GM21360 (cell line): ENCODE results near the gene STXBP6.

Experiments used
- ATAC-seq: cut with Tn5 transposase; IDR thresholded peaks from one replicate; pipeline ENCODE4 v1.9.1; 2021; ENCODE audit warnings: mild to moderate bottlenecking, moderate library complexity; ENCODE audit not compliant: unreplicated experiment

Gene STXBP6

DNA sequence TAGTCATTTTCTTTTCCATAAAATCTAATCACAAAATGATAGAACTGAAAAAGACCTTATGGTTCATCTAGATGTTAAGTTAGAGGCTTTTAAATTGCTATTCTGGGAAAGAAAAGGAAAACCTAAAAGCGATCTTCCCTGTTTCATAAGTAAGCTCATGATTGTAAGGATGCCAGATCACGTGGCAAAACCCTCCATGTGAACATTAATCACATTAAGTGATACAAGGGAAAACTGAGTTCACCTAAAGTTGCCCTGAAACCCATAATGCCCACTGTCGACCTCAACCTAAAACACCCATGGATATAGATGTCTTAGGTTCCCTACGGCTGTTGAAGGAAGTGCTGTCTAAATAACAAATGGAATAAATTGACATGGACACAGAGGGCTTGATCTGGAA lies 3.0 kb upstream of the STXBP6 start:
- ATAC-seq = no peak

DNA sequence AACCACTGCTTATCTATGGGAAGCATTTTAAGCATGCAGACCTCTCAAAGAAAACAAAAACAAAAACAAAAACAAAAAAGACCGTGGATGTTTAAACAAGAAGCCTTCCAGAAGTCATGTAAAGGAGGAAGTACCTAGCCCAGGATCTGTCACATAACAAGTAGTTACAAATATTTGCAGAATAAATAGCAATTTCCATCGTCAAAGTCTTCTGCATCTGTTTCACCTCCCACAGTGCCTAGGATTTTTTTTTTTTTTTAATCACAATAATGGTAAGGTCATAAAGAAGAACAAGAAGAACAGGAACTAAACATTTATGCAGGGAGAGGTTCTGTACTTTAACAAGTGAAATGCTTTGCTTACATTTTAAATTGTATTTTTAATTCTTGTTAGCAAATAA lies 2.4 kb upstream of the STXBP6 start:
- ATAC-seq = no peak

- no peak for ATAC-seq
These were observed 563 bp upstream of the STXBP6 start for GRCh38 chr14:25050269-25051150.

GRCh38 chr14:25049093-25049567 lies 817 bp downstream of the STXBP6 start:
- no peak for ATAC-seq

DNA sequence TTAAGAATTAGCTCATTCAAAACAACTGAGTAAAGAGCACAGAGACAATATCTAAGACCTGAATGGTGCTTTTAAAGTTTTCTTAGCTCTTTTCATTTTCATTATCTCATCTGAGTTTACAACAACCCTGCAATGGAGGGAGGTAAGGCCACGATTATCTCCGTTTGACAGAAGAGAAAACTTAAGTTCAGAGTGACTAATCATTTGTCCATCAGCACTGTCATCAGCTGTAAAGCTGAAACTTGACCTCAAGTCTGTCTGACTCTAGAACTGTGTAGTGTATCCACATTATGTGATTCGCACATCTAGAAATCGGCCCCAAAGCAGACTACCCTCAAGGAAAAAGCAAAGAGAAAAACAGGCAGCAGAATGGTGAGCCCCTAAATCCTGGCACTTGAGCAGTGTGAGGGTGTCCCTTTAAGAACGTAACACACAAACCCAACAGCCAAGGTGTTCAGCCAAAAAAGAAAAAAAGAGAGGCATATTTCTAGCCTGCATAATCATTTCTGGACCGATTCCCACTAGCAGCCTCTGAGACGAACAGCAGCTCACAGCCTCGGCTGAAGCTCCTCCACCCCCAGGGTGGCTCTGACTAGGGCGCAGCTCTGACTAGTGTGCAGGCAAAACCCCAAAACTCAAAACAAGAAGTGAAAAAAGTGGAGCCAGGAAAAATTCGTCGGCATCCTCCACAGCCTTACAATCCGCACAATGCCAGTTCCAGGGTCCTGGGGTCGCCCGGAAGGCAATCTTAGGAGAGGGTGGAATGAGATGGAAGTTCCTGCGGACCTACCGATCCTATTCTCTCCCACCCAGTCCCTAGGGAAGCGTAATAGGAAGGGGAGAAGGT lies 1.6 kb downstream of the STXBP6 start:
- ATAC-seq = no peak

DNA sequence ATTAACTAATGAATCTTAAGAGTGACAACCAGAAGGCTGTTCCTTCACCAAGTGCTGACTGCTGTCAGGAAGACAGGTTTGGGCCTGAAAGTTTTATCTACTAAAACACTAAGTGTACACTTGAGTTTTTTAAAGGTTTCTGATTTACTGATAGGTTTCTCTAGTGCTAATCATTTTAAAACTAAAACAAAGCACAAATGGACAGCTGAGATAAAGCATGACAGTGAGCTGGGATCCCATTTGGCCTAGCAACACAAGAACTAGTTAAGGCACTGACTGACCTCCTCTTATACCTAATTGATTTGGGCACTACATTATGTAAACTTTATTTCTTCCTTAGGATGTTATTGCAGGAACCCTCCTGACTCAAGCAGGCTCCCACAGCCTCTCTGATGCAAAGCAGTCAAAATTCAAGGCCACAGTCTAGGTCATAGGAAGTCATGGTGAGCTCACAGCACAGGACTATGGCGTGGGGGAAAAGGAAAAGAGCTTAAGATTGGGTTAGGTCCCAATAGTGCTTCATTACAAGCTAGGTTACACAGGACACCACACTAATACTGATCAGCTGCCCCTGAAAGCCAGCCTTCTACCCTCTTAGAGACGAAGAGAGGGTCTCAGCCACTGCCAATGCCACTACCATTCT lies 3.5 kb downstream of the STXBP6 start:
- no peak for ATAC-seq

DNA sequence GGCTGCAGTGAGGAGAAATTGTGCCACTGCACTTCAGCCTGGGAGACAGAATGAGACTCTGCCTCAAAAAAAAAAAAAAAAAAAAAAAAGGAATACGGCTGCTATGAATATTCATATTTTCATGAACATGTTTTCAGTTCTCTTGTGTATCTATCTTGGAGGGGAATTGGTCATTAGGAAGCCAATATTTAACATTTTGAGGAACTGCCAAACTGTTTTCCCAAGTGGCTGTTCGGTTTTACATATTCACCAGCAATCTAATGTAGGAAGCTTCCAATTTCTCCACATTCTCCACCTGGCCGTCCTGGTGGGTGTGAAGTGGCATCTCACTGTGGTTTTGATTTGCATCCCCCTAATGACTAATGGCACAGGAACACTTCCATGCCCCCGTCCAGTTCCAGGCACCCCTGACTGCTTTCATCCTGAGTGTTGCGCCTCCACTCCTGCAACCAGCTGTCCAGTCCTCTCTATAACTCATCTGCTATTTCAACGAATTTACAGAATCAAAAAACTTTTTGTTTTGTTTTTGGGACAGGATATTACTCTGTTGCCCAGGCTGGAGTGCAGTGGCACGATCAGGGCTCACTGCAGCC lies 5.7 kb downstream of the STXBP6 start:
- ATAC-seq = no peak

DNA sequence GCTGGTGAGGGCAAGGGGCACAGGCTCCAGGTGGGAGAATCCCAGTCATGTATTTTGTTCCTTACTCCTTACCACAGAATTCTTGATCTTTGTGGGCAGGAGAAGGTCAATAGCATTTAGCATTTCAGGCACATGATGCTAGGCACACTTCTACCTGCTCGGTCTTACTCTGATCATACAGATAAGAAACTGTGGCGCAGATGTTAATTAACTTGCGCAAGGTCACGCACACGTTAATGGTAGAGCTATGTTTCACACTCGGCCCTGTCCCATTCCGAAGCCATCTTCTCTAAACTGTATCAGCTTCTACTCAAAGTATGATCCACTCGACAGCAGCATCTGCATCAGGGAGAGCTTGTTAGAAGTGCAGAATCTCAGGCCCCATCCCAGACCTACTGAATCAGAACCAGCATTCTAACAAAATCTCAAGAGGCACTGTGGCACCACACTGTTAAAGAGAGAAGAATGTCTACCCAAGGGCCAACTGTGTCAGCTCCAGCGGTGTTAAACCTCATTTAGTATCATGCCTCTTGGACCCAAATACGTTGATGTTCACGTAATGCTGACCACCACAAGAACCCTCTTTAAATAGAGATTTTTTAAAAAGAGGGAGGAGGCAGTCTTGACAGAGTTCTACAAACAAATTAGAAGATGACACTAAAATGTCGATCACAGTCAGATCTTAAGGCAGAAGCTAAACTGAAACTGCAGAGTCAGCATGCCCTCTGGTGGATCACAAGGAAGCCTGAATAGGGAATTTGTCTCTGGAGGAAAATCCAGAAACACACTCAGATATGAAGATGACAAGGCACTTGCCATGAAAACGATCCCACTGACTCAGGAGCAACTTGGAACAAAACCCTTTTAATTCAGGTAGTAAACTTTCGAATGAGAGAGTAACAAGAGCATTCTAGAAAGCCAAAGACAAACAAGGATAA lies 7.3 kb downstream of the STXBP6 start:
- no peak for ATAC-seq

- no peak for ATAC-seq
These were observed 8.0 kb downstream of the STXBP6 start for GRCh38 chr14:25041898-25042297.

DNA sequence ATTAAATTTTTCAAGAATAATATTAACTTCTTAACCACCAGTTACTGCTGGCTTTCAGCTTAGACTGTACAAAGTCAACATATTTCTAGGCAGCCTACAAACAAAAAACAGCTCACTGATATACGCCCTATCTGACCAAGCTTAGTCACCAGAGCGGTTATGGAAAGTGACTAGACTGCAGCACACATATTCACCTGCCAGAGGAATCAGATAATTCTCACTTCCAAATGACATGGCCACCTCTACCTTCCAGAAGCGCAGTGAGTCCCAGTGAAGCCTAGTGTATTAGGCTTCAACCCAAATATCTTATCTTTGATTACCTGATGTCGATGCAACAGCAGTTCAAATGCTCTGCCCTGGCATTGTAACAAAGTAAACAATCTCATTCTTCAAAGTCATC lies 8.5 kb downstream of the STXBP6 start:
- no peak for ATAC-seq

GRCh38 chr14:25039933-25040332 lies 10.0 kb downstream of the STXBP6 start:
- ATAC-seq = no peak

GRCh38 chr14:25038044-25038668 lies 11.8 kb downstream of the STXBP6 start:
- no peak for ATAC-seq

DNA sequence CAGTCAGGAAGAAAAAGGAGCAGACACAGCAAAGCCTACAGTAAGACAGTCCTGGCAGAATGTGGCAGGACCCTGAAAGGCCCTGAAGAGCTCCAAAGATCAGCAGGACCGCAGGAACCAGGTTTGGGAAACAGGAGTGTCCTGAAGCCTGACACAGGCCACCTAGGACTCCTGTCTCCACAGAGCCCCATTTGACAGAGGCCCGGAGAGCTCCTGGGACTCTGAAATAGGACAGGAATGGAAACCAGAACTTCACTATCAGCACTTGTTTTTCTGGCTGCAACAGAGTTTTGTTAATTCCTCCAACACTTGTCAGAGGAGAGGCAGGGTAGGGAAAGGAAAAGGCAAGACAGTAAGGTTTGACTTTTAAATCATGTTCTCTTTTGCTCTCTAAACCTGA lies 12.9 kb downstream of the STXBP6 start:
- ATAC-seq = no peak

GRCh38 chr14:25034803-25035681 lies 14.9 kb downstream of the STXBP6 start:
- no peak for ATAC-seq

GRCh38 chr14:25033358-25033757 lies 16.6 kb downstream of the STXBP6 start:
- ATAC-seq = no peak

DNA sequence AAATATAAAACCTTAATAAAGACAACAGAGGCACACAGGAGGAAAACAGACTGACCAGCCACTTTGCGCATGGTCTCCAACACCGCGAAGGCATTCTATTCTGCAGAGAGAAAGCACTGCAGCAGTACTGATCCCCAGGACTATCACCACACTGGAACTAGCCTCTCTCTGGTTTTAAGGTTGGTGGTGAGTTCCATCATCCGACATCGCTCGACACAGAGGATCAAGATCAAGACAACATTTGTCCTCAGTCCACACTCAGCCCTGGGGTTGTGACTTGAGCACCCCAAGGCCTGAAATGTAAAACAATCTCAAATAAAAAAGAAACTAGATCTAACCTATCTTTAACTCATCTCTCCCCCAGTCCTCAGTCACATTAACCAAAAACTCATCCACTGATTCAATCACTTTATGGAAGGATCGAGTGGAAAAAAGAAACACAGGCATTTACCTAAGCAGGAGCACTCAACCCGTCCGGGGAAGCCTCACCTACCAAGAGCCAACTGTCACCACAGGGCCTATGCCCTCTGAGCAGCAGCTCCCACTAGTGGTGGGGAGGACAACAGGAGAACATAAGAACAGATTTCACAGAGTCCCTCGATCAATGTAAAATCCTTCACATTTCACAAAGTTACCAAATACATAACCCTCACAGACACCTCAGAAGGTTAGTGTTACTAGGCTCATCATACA lies 17.7 kb downstream of the STXBP6 start:
- no peak for ATAC-seq

- ATAC-seq = no peak
These were observed 23.3 kb downstream of the STXBP6 start for GRCh38 chr14:25026476-25027137.
